Astrocyte (in vitro differentiated cells and primary cell): ENCODE results near the gene ACAT2. TPM values are rescaled to one million over a fixed set of nuclear protein-coding genes. Genes with fewer than 3 reads are reported as not detected.
"Not testable (repeated sequence)": the region's sequence is repeated elsewhere in the genome, so short reads cannot be mapped to it uniquely, and the experiment has no call there.

Experiments
- DNase-seq: peaks from one replicate; pipeline ENCODE4 v3.0.0-alpha.2; 2010; ENCODE audit warnings: low read depth
- FAIRE-seq: peaks from 2 replicates; lab custom pipeline; 2011; peaks lifted over from hg19 to GRCh38; lab: Jason Lieb, UNC
- H2AFZ ChIP-seq: 2 replicates; pipeline ENCODE4 v1.6.0; 2012; ENCODE audit warnings: low read depth, low read length, inconsistent platforms
- H3K27ac ChIP-seq: 2 replicates; pipeline ENCODE4 v1.5.1; 2011; ENCODE audit warnings: low read depth, low read length, inconsistent platforms
- H3K27me3 ChIP-seq: 2 replicates; pipeline ENCODE4 v1.6.0; 2011; ENCODE audit warnings: low read length, inconsistent platforms; ENCODE audit not compliant: insufficient read depth
- H3K36me3 ChIP-seq: 2 replicates; pipeline ENCODE4 v1.5.1; 2011; ENCODE audit warnings: low read length, inconsistent platforms; ENCODE audit not compliant: insufficient read depth
- H3K4me1 ChIP-seq: 2 replicates; pipeline ENCODE4 v1.5.1; 2011; ENCODE audit warnings: low read length, inconsistent platforms; ENCODE audit not compliant: insufficient read depth
- H3K4me2 ChIP-seq: 2 replicates; pipeline ENCODE4 v1.6.0; 2012; ENCODE audit warnings: low read length, inconsistent platforms
- H3K4me3 ChIP-seq: 2 replicates; pipeline ENCODE4 v1.5.1; 2011; ENCODE audit warnings: low read depth, mild to moderate bottlenecking, low read length, inconsistent platforms; ENCODE audit not compliant: insufficient read depth
- H3K79me2 ChIP-seq: 2 replicates; pipeline ENCODE4 v1.6.0; 2012; ENCODE audit warnings: mild to moderate bottlenecking, low read length, inconsistent platforms; ENCODE audit not compliant: insufficient read depth
- H3K9ac ChIP-seq: 2 replicates; pipeline ENCODE4 v1.6.0; 2012; ENCODE audit warnings: mild to moderate bottlenecking, low read length, inconsistent platforms
- H3K9me3 ChIP-seq: 2 replicates; pipeline ENCODE4 v1.5.1; 2012; ENCODE audit warnings: low read depth, mild to moderate bottlenecking, low read length, inconsistent platforms; ENCODE audit not compliant: insufficient read depth
- H4K20me1 ChIP-seq: 2 replicates; pipeline ENCODE4 v1.6.0; 2012; ENCODE audit warnings: low read length, inconsistent platforms; ENCODE audit not compliant: insufficient read depth
- H3K27ac Mint-ChIP-seq: one replicate; pipeline ENCODE4 v1.8.0; 2021; ENCODE audit warnings: mild to moderate bottlenecking, mixed read lengths; ENCODE audit not compliant: unreplicated experiment
- H3K27me3 Mint-ChIP-seq: one replicate; pipeline ENCODE4 v1.8.0; 2021; ENCODE audit warnings: low read depth, mixed read lengths; ENCODE audit not compliant: unreplicated experiment
- H3K36me3 Mint-ChIP-seq: one replicate; pipeline ENCODE4 v1.8.0; 2021; ENCODE audit warnings: low read depth, mixed read lengths; ENCODE audit not compliant: unreplicated experiment
- H3K4me1 Mint-ChIP-seq: one replicate; pipeline ENCODE4 v1.8.0; 2021; ENCODE audit warnings: low read depth, mixed read lengths; ENCODE audit not compliant: unreplicated experiment
- H3K4me3 Mint-ChIP-seq: one replicate; pipeline ENCODE4 v1.8.0; 2021; ENCODE audit warnings: mild to moderate bottlenecking, moderate library complexity, mixed read lengths; ENCODE audit not compliant: unreplicated experiment
- H3K9me3 Mint-ChIP-seq: one replicate; pipeline ENCODE4 v1.8.0; 2021; ENCODE audit warnings: mild to moderate bottlenecking, mixed read lengths; ENCODE audit not compliant: unreplicated experiment
- EZH2 ChIP-seq: IDR thresholded peaks from 2 replicates; pipeline ENCODE4 v1.6.1; 2012; ENCODE audit warnings: mild to moderate bottlenecking, low read length, inconsistent platforms; ENCODE audit not compliant: insufficient read depth
- total RNA-seq: library from RNA; stranded (reverse); gene quantifications from 2 replicates; pipeline ENCODE4 v1.2.1, GENCODE V29; 2021
- TF ChIP-seq, protein P1 (sequence below): IDR thresholded peaks from 2 replicates; pipeline ENCODE4 v1.5.1; 2011; ENCODE audit warnings: low read depth, mild to moderate bottlenecking, inconsistent platforms, low read length, moderate library complexity; ENCODE audit not compliant: insufficient read depth

ACAT2 gene
- total RNA-seq, 1 donor from 2014 or later = 96.7 TPM

DNA sequence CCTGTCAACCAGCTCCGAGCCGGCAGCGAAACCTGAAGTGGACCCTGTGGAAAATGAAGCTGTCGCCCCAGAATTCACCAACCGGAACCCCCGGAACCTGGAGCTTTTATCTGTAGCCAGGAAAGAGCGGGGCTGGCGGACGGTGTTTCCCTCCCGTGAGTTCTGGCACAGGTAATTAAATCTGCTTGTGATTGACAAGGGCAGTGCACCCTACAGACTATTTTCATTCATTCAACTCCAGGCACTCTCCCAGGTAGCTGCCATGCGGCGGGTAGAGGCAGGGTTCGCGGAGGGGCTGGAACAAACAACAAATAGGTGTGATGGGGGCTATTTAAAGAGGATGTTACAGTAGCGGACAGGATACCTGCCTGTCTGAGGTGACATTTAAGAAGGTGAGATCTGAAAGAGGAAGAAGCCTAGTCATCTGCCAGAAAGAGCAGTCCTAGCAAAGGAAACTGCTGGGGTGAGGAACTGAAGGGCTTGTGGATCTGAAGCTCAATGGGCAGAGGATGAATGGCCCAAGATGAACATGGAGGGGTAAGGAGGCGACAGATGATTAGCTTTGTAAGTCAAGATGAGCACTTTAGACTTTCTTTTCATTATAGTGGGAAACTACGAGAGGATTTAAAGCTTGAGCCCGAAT lies 29.2 kb downstream of the ACAT2 start:
- H2AFZ ChIP-seq = peak overlapping the region; percentile 70
- H3K36me3 Mint-ChIP-seq = peaks cover 11% of the 10 kb centered on the region
- TF ChIP-seq, protein P1, sequence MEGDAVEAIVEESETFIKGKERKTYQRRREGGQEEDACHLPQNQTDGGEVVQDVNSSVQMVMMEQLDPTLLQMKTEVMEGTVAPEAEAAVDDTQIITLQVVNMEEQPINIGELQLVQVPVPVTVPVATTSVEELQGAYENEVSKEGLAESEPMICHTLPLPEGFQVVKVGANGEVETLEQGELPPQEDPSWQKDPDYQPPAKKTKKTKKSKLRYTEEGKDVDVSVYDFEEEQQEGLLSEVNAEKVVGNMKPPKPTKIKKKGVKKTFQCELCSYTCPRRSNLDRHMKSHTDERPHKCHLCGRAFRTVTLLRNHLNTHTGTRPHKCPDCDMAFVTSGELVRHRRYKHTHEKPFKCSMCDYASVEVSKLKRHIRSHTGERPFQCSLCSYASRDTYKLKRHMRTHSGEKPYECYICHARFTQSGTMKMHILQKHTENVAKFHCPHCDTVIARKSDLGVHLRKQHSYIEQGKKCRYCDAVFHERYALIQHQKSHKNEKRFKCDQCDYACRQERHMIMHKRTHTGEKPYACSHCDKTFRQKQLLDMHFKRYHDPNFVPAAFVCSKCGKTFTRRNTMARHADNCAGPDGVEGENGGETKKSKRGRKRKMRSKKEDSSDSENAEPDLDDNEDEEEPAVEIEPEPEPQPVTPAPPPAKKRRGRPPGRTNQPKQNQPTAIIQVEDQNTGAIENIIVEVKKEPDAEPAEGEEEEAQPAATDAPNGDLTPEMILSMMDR = no peak
- TF ChIP-seq EZH2 = no peak

DNA sequence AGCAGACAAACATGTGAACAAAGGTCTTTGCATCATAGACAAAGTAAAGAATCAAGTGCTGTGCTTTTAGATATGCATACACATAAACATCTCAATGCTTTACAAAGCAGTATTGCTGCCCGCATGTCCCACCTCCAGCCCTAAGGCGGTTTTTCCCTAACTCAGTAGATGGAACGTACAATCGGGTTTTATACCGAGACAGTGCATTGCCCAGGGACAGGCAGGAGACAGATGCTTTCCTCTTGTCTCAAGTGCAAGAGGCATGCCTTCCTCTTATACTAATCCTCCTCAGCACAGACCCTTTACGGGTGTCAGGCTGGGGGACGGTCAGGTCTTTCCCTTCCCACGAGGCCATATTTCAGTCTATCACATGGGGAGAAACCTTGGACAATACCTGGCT lies 33.1 kb downstream of the ACAT2 start:
- not testable (repeated sequence) for H3K9ac ChIP-seq

More for the DNA sequence above, 29.2 kb downstream of the ACAT2 start:
- Mint-ChIP-seq H3K27me3 (no peaks in the 10 kb centered on the region), H3K9me3 (no peaks in the 10 kb centered on the region), H3K4me3 (peak overlapping the region; percentile 99), H3K27ac (peak overlapping the region; percentile 73), H3K4me1 (peaks cover 23% of the 10 kb centered on the region)
- Histone ChIP-seq H3K4me3 (peak overlapping the region; percentile 85), H4K20me1 (peaks cover 37% of the 10 kb centered on the region), H3K9ac (peak overlapping the region; percentile 97), H3K36me3 (peaks cover 20% of the 10 kb centered on the region), H3K27me3 (no peaks in the 10 kb centered on the region), H3K9me3 (no peaks in the 10 kb centered on the region), H3K27ac (peak overlapping the region; percentile 81), H3K4me2 (peak overlapping the region; percentile 86), H3K79me2 (peaks cover 79% of the 10 kb centered on the region), H3K4me1 (peaks cover 20% of the 10 kb centered on the region)
- DNase-seq = no peak
- no peak for FAIRE-seq

DNA sequence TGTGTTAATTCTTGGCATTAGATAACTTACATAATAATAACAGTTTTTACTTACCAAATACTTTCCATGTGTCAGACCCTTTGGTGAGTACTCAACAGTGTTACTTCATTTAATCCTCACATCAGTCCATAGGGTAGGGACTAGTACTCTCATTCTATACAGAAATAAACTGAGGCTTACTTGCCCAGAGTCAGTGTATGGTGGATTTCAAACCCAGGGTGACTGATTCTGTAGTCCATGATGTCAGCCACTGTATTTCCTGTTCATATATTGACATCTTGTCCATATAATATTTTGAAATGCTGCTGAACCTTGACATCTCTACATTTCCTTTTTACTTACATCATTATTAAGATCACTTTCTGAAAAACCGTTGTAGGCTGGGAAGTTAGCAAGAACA lies 35.7 kb downstream of the ACAT2 start:
- H3K4me3 ChIP-seq = no peak overlapping the region
- H3K36me3 ChIP-seq = peaks cover 15% of the 10 kb centered on the region
- no peak overlapping the region for H2AFZ ChIP-seq
- no peak for TF ChIP-seq EZH2
- TF ChIP-seq, protein P1 = no peak
- H3K9me3 Mint-ChIP-seq = no peaks in the 10 kb centered on the region
- H3K27me3 ChIP-seq = no peaks in the 10 kb centered on the region
- H3K27me3 Mint-ChIP-seq = no peaks in the 10 kb centered on the region
- H3K4me1 ChIP-seq = peaks cover under 1% of the 10 kb centered on the region
- FAIRE-seq = no peak
- no peak overlapping the region for H3K27ac ChIP-seq
- no peak for DNase-seq
- no peak overlapping the region for H3K9ac ChIP-seq
- H4K20me1 ChIP-seq = peaks cover 10% of the 10 kb centered on the region
- no peaks in the 10 kb centered on the region for H3K9me3 ChIP-seq
- H3K4me1 Mint-ChIP-seq = peaks cover 4% of the 10 kb centered on the region
- peaks cover 25% of the 10 kb centered on the region for H3K79me2 ChIP-seq
- no peak overlapping the region for H3K4me3 Mint-ChIP-seq
- peaks cover 8% of the 10 kb centered on the region for H3K36me3 Mint-ChIP-seq
- H3K27ac Mint-ChIP-seq = no peak overlapping the region
- no peak overlapping the region for H3K4me2 ChIP-seq

More for the DNA sequence above, 33.1 kb downstream of the ACAT2 start:
- H3K4me3 Mint-ChIP-seq, H3K9me3 Mint-ChIP-seq, FAIRE-seq, DNase-seq, H3K9me3 ChIP-seq, H3K36me3 Mint-ChIP-seq, H3K4me2 ChIP-seq, H3K27me3 Mint-ChIP-seq, H3K27me3 ChIP-seq, H3K4me1 ChIP-seq, H3K27ac Mint-ChIP-seq, H2AFZ ChIP-seq, H3K4me3 ChIP-seq, H3K27ac ChIP-seq: not testable (repeated sequence)
- H3K79me2 ChIP-seq = peaks cover 47% of the 10 kb centered on the region
- H4K20me1 ChIP-seq = peaks cover 16% of the 10 kb centered on the region
- peaks cover 11% of the 10 kb centered on the region for H3K4me1 Mint-ChIP-seq
- peaks cover 17% of the 10 kb centered on the region for H3K36me3 ChIP-seq
